Measurements from ENCODE around the gene THSD1.

- TF ChIP-seq CTCF (IDR thresholded peaks at IDR 0.05) (no peak), REST (IDR thresholded peaks at IDR 0.05; ENCODE audit: insufficient read depth in 1 of 2, low read depth in 2 of 2, low read length in 1 of 2) (no peak)
These were observed 27.7 kb downstream of the THSD1 start for GRCh38 chr13:52378312-52378711.
